ENCODE data around the gene HCRTR2. TPM values are rescaled to one million over a fixed set of nuclear protein-coding genes. Genes with fewer than 3 reads are reported as not detected.

Gene HCRTR2
- total RNA-seq, 1 experiment from 2014 or later, result not detected

- in situ Hi-C loops (cut with HindIII; ENCODE audit: low pct_unique_long_range_greater_than_20kb, low sequenced_read_pairs), result no loop called here
- H3K36me3 ChIP-seq (ENCODE audit: control insufficient read depth, insufficient read depth, low read length), result no peaks in the 10 kb centered on the region
- ChIA-PET CTCF (no interaction called here), POLR2A (no interaction called here)
- TF ChIP-seq SIN3A (IDR thresholded peaks at IDR 0.05; ENCODE audit: borderline replicate concordance, insufficient read depth, low read depth, low read length) (no peak), TCF7L2 (IDR thresholded peaks at IDR 0.05; ENCODE audit: low read depth, low read length) (no peak), POLR2AphosphoS5 (IDR thresholded peaks at IDR 0.05; ENCODE audit: low read depth, low read length) (no peak), REST (IDR thresholded peaks at IDR 0.05; ENCODE audit: insufficient read depth in 1 of 2, low read depth in 2 of 2, low read length in 1 of 2) (no peak)
- TF ChIP-seq, protein P1, sequence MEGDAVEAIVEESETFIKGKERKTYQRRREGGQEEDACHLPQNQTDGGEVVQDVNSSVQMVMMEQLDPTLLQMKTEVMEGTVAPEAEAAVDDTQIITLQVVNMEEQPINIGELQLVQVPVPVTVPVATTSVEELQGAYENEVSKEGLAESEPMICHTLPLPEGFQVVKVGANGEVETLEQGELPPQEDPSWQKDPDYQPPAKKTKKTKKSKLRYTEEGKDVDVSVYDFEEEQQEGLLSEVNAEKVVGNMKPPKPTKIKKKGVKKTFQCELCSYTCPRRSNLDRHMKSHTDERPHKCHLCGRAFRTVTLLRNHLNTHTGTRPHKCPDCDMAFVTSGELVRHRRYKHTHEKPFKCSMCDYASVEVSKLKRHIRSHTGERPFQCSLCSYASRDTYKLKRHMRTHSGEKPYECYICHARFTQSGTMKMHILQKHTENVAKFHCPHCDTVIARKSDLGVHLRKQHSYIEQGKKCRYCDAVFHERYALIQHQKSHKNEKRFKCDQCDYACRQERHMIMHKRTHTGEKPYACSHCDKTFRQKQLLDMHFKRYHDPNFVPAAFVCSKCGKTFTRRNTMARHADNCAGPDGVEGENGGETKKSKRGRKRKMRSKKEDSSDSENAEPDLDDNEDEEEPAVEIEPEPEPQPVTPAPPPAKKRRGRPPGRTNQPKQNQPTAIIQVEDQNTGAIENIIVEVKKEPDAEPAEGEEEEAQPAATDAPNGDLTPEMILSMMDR (IDR thresholded peaks at IDR 0.05), result no peak
- no peak overlapping the region for H3K4me3 ChIP-seq (ENCODE audit: low read depth in 2 of 2, low read length in 2 of 2)
- H3K27me3 ChIP-seq (ENCODE audit: control insufficient read depth, insufficient read depth, low read length), result no peaks in the 10 kb centered on the region
- no peaks in the 10 kb centered on the region for H3K4me1 ChIP-seq (ENCODE audit: control insufficient read depth, insufficient read depth, low read length)
- no peak overlapping the region for H3K27ac ChIP-seq (ENCODE audit: low read length)
- intact Hi-C loops (cut with micrococcal nuclease; ENCODE audit: unreplicated experiment), result no loop called here
- DNase-seq (ENCODE audit: low read depth, low spot score) (no peak), ATAC-seq (no peak)
- H3K9me3 ChIP-seq (ENCODE audit: control insufficient read depth, insufficient read depth, low read depth, low read length), result no peaks in the 10 kb centered on the region
- BruUV-seq (replicated peaks), result no TSS peak
These were observed 36.6 kb downstream of the HCRTR2 start for GRCh38 chr6:55210952-55211351.

GRCh38 chr6:55212156-55212555, 37.8 kb downstream of the HCRTR2 start:
- no peak overlapping the region for H3K27ac ChIP-seq (ENCODE audit: low read length)
- H3K36me3 ChIP-seq (ENCODE audit: control insufficient read depth, insufficient read depth, low read length), result no peaks in the 10 kb centered on the region
- in situ Hi-C loops (cut with HindIII; ENCODE audit: low pct_unique_long_range_greater_than_20kb, low sequenced_read_pairs), result no loop called here
- no TSS peak for BruUV-seq (replicated peaks)
- no peak overlapping the region for H3K4me3 ChIP-seq (ENCODE audit: low read depth in 2 of 2, low read length in 2 of 2)
- intact Hi-C loops (cut with micrococcal nuclease; ENCODE audit: unreplicated experiment), result no loop called here
- no peak for ATAC-seq
- no peaks in the 10 kb centered on the region for H3K9me3 ChIP-seq (ENCODE audit: control insufficient read depth, insufficient read depth, low read depth, low read length)
- no peak for DNase-seq (ENCODE audit: low read depth, low spot score)
- H3K27me3 ChIP-seq (ENCODE audit: control insufficient read depth, insufficient read depth, low read length), result no peaks in the 10 kb centered on the region
- POLR2A ChIA-PET, result no interaction called here
- TF ChIP-seq TCF7L2 (IDR thresholded peaks at IDR 0.05; ENCODE audit: low read depth, low read length) (no peak), POLR2AphosphoS5 (IDR thresholded peaks at IDR 0.05; ENCODE audit: low read depth, low read length) (no peak), REST (IDR thresholded peaks at IDR 0.05; ENCODE audit: insufficient read depth in 1 of 2, low read depth in 2 of 2, low read length in 1 of 2) (no peak), SIN3A (IDR thresholded peaks at IDR 0.05; ENCODE audit: borderline replicate concordance, insufficient read depth, low read depth, low read length) (no peak)
- TF ChIP-seq, protein P1 (IDR thresholded peaks at IDR 0.05), result no peak
- H3K4me1 ChIP-seq (ENCODE audit: control insufficient read depth, insufficient read depth, low read length), result no peaks in the 10 kb centered on the region
- CTCF ChIA-PET, result no interaction called here

Measured in Panc1 (cell line).